HEK293 (cell line): ENCODE data around the gene KPNA5.

Source experiments
- KLF7 ChIP-seq: fragments of 450-650 bp; formaldehyde crosslinking; IDR thresholded peaks from 2 replicates; pipeline ENCODE4 v1.5.1; 2016; ENCODE audit warnings: missing biosample characterization, missing genetic modification characterization, borderline replicate concordance
- YY1 ChIP-seq: fragments of 450-650 bp; formaldehyde crosslinking; IDR thresholded peaks from 2 replicates; pipeline ENCODE4 v1.5.1; 2018; ENCODE audit warnings: missing biosample characterization, missing genetic modification characterization
- ZNF175 ChIP-seq: fragments of 450-650 bp; formaldehyde crosslinking; IDR thresholded peaks from 2 replicates; pipeline ENCODE4 v1.5.1; 2016; ENCODE audit warnings: missing biosample characterization, missing genetic modification characterization
- ZNF23 ChIP-seq: fragments of 450-650 bp; formaldehyde crosslinking; IDR thresholded peaks from 2 replicates; pipeline ENCODE4 v1.5.1; 2016; ENCODE audit warnings: missing biosample characterization, missing genetic modification characterization, borderline replicate concordance
- ZNF48 ChIP-seq: fragments of 450-650 bp; formaldehyde crosslinking; IDR thresholded peaks from 2 replicates; pipeline ENCODE4 v1.5.1; 2016; ENCODE audit warnings: missing biosample characterization, missing genetic modification characterization
- ZNF510 ChIP-seq: fragments of 450-650 bp; formaldehyde crosslinking; IDR thresholded peaks from 2 replicates; pipeline ENCODE4 v1.5.1; 2018; ENCODE audit warnings: mild to moderate bottlenecking, missing genetic modification characterization, missing biosample characterization; ENCODE audit not compliant: insufficient replicate concordance
- ZNF514 ChIP-seq: fragments of 450-650 bp; formaldehyde crosslinking; IDR thresholded peaks from 2 replicates; pipeline ENCODE4 v1.5.1; 2016; ENCODE audit warnings: missing biosample characterization, missing genetic modification characterization
- ZNF530 ChIP-seq: fragments of 450-650 bp; formaldehyde crosslinking; IDR thresholded peaks from 2 replicates; pipeline ENCODE4 v1.5.1; 2016; ENCODE audit warnings: low read depth, missing biosample characterization, missing genetic modification characterization
- ZNF580 ChIP-seq: fragments of 450-650 bp; formaldehyde crosslinking; IDR thresholded peaks from 2 replicates; pipeline ENCODE4 v1.5.1; 2016; ENCODE audit warnings: missing biosample characterization, missing genetic modification characterization
- TF ChIP-seq, protein P1 (sequence below): fragments of 450-650 bp; formaldehyde crosslinking; IDR thresholded peaks from 2 replicates; pipeline ENCODE4 v1.5.1; 2016; ENCODE audit warnings: missing biosample characterization, missing genetic modification characterization

- TF ChIP-seq ZNF530 (tag by site-specific recombination): no peak
- TF ChIP-seq ZNF514: no peak
- TF ChIP-seq ZNF510 (tag by site-specific recombination): no peak
- TF ChIP-seq YY1: no peak
- no peak for TF ChIP-seq ZNF48 (tag by site-specific recombination)
- TF ChIP-seq ZNF175 (tag by site-specific recombination): no peak
- TF ChIP-seq ZNF23 (tag by site-specific recombination): no peak
- TF ChIP-seq KLF7 (tag by site-specific recombination): no peak
- peak; percentile 89 for TF ChIP-seq ZNF580
- TF ChIP-seq, protein P1, sequence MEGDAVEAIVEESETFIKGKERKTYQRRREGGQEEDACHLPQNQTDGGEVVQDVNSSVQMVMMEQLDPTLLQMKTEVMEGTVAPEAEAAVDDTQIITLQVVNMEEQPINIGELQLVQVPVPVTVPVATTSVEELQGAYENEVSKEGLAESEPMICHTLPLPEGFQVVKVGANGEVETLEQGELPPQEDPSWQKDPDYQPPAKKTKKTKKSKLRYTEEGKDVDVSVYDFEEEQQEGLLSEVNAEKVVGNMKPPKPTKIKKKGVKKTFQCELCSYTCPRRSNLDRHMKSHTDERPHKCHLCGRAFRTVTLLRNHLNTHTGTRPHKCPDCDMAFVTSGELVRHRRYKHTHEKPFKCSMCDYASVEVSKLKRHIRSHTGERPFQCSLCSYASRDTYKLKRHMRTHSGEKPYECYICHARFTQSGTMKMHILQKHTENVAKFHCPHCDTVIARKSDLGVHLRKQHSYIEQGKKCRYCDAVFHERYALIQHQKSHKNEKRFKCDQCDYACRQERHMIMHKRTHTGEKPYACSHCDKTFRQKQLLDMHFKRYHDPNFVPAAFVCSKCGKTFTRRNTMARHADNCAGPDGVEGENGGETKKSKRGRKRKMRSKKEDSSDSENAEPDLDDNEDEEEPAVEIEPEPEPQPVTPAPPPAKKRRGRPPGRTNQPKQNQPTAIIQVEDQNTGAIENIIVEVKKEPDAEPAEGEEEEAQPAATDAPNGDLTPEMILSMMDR (tag by site-specific recombination): no peak
Measured at GRCh38 chr6:116685437-116685993, 4.5 kb downstream of the KPNA5 start.
